Spinal cord (tissue), 10 donors: ENCODE results near the gene SEMG2. TPM values are rescaled to one million over a fixed set of nuclear protein-coding genes. Genes with fewer than 3 reads are reported as not detected.

Experiments used
- DNase-seq, 6 donors: peaks; one replicate each; pipeline versions ENCODE4 v3.0.0 to v3.0.0-alpha.2; 2013 to 2015; ENCODE audit warnings: low spot score in 6 of 6, low read depth in 4 of 6
- H3K27ac ChIP-seq: one replicate; pipeline ENCODE4 v1.5.1; 2013; ENCODE audit warnings: low read depth, low read length, control low read depth
- H3K27me3 ChIP-seq: one replicate; pipeline ENCODE4 v1.6.1; 2013; ENCODE audit warnings: low read length; ENCODE audit not compliant: control insufficient read depth, insufficient read depth
- H3K36me3 ChIP-seq: one replicate; pipeline ENCODE4 v1.6.1; 2013; ENCODE audit warnings: low read length; ENCODE audit not compliant: control insufficient read depth, insufficient read depth
- H3K4me1 ChIP-seq: one replicate; pipeline ENCODE4 v1.6.1; 2013; ENCODE audit warnings: low read length; ENCODE audit not compliant: control insufficient read depth, insufficient read depth
- H3K4me3 ChIP-seq: one replicate; pipeline ENCODE4 v1.5.1; 2013; ENCODE audit warnings: low read depth, low read length, control low read depth
- H3K9me3 ChIP-seq: one replicate; pipeline ENCODE4 v1.6.1; 2013; ENCODE audit warnings: low read length; ENCODE audit not compliant: control insufficient read depth, insufficient read depth
- WGBS: methylation state at CpG from one replicate; pipeline ENCODE4 v1.1.5; 2013; ENCODE audit warnings: missing lambda C conversion rate; ENCODE audit not compliant: insufficient coverage; 5-methylcytosine and 5-hydroxymethylcytosine counted together
- polyA plus RNA-seq, 2 donors: library from polyadenylated mRNA; unstranded; fragments of 120-200 nt; gene quantifications; one replicate each; pipeline ENCODE4 v1.2.1, GENCODE V29; 2013; ENCODE audit not compliant: insufficient read length in 2 of 2
- total RNA-seq, 2 donors: library from RNA; depleted of rRNA in 1 of 2; stranded (reverse); fragments of 120-200 nt in 1 of 2; fragments of >200 nt in 1 of 2; gene quantifications; one replicate each; pipeline versions ENCODE4 v1.2.3 to v1.2.4, GENCODE V29; 2013 to 2014
- donor health status: healthy.

Gene SEMG2
- total and polyA plus RNA-seq, 4 donors = not detected

- H3K27me3 ChIP-seq = no peaks in the 10 kb centered on the region
- no peak overlapping the region for H3K27ac ChIP-seq
- H3K36me3 ChIP-seq = no peaks in the 10 kb centered on the region
- DNase-seq = no peak
- no peaks in the 10 kb centered on the region for H3K4me1 ChIP-seq
- WGBS = 88% methylated on average over 2 of the region's 3 CpGs
- no peaks in the 10 kb centered on the region for H3K9me3 ChIP-seq
- H3K4me3 ChIP-seq = no peak overlapping the region
Observed at GRCh38 chr20:45189067-45189609, 32.0 kb upstream of the SEMG2 start.

DNA sequence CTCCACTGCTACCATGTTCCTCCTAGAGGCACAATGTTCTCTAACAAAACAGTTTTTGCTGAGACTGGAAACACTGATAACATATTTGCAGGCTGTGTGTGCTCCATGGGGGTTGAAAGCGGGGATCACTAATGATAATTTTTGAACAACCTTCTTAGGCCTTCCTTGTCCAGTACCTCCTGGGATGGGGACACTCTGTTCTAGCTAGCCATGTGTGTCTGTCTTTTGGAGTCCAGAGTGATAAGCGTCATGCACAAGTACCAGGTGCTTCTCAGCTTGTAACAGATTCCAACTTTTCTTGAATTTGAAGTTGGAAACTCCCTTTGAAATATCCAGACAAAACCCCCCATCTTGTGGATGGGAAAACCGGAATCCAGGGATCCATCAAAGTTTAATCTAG is 31.3 kb upstream of the SEMG2 start:
- DNase-seq = no peak
- no CpG with 5 or more reads among the region's 3 CpGs for WGBS
- Histone ChIP-seq H3K27ac (no peak overlapping the region), H3K4me3 (no peak overlapping the region), H3K36me3 (no peaks in the 10 kb centered on the region), H3K9me3 (no peaks in the 10 kb centered on the region), H3K27me3 (no peaks in the 10 kb centered on the region), H3K4me1 (no peaks in the 10 kb centered on the region)

DNA sequence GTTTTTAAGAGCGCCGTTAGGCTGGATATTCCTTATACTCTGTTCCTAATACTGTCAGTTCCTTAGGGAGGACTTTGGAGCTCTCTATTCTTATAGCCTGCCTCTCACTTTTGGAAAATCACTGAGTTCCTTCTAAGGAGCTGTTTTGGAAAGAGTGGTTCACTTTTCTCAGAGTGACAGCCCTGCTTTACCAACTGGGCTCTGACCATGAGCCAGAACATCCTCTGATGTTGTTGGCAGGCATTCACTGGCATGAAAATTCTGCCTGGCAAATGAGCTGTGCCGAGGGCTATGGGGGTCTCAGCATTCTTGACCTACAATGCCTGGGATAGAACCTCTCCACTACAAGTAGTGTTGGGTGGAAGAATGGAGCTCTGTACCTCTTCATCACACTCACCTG is 29.2 kb upstream of the SEMG2 start:
- Histone ChIP-seq H3K9me3 (no peaks in the 10 kb centered on the region), H3K27me3 (no peaks in the 10 kb centered on the region), H3K4me3 (no peak overlapping the region), H3K27ac (no peak overlapping the region), H3K36me3 (no peaks in the 10 kb centered on the region), H3K4me1 (no peaks in the 10 kb centered on the region)
- WGBS = 100% methylated on average over 2 of the region's 3 CpGs
- no peak for DNase-seq

DNA sequence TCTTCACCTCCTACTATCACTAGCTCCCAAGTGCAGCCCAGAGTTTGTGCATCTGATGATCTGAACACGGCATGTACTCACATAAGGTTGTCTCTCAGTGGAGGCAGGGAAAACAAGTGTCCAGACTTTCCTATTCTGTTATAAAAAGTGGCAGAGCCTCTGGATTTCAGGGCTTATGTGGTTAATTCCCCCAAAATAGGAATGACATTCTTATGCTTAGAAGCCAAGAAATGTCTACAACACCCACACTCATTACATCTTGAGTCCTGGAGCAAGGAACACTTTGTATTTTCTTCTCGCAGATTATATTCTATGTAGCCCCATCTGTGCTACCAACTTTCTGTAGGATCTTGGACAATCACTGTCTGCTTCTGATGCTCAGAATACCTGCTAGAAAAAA is 27.8 kb upstream of the SEMG2 start:
- Histone ChIP-seq H3K27me3 (no peaks in the 10 kb centered on the region), H3K36me3 (no peaks in the 10 kb centered on the region), H3K27ac (no peak overlapping the region), H3K4me3 (no peak overlapping the region), H3K9me3 (no peaks in the 10 kb centered on the region), H3K4me1 (no peaks in the 10 kb centered on the region)
- no peak for DNase-seq
- WGBS = 100% methylated on average over 1 of the region's 2 CpGs

DNA sequence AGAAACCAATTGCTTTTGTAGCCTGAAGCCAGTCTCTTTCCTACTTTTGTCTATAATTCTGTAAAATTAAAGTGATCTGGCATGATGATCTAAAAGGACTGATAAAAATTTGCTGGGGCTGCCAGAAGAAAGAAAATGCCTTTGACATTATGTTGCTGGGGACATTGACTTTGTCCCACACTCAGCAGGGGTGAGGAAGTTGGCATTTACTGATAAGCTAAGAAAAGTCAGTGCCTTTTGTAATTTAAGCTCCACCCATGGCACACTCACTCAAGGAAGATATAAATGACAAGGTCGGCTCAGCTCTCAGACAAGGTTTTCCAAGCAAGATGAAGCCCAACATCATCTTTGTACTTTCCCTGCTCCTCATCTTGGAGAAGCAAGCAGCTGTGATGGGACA is 14.4 kb upstream of the SEMG2 start, which contains the start of gene SEMG1:
Gene SEMG1 (plus strand): TSS at position 309 of the 400 bp plus-strand sequence. CDS start 21 bp downstream, at position 330.
- Histone ChIP-seq H3K9me3 (no peaks in the 10 kb centered on the region), H3K4me3 (no peak within 1 kb of the TSS), H3K4me1 (no peaks in the 10 kb centered on the region), H3K27me3 (no peaks in the 10 kb centered on the region), H3K27ac (no peak within 1 kb of the TSS), H3K36me3 (no peaks in the 10 kb centered on the region)
- no CpG with 5 or more reads among the region's 1 CpG for WGBS
- DNase-seq = no peak

- H3K27ac ChIP-seq = no peak overlapping the region
- H3K36me3 ChIP-seq = no peaks in the 10 kb centered on the region
- DNase-seq = no peak
- WGBS = no CpG with 5 or more reads among the region's 1 CpG
- H3K4me3 ChIP-seq = no peak overlapping the region
- no peaks in the 10 kb centered on the region for H3K27me3 ChIP-seq
- H3K4me1 ChIP-seq = no peaks in the 10 kb centered on the region
- H3K9me3 ChIP-seq = no peaks in the 10 kb centered on the region
Observed at GRCh38 chr20:45209924-45210323, 11.2 kb upstream of the SEMG2 start.

GRCh38 chr20:45211569-45212474 is 9.4 kb upstream of the SEMG2 start:
- Histone ChIP-seq H3K4me3 (no peak overlapping the region), H3K9me3 (no peaks in the 10 kb centered on the region), H3K36me3 (no peaks in the 10 kb centered on the region), H3K4me1 (no peaks in the 10 kb centered on the region), H3K27ac (no peak overlapping the region), H3K27me3 (no peaks in the 10 kb centered on the region)
- DNase-seq = no peak

GRCh38 chr20:45212836-45213235 is 8.3 kb upstream of the SEMG2 start:
- WGBS = no CpG with 5 or more reads among the region's 3 CpGs
- Histone ChIP-seq H3K4me3 (no peak overlapping the region), H3K9me3 (no peaks in the 10 kb centered on the region), H3K36me3 (no peaks in the 10 kb centered on the region), H3K27me3 (no peaks in the 10 kb centered on the region), H3K27ac (no peak overlapping the region), H3K4me1 (no peaks in the 10 kb centered on the region)
- peak in 1 of 6 donors; percentile 35 for DNase-seq

DNA sequence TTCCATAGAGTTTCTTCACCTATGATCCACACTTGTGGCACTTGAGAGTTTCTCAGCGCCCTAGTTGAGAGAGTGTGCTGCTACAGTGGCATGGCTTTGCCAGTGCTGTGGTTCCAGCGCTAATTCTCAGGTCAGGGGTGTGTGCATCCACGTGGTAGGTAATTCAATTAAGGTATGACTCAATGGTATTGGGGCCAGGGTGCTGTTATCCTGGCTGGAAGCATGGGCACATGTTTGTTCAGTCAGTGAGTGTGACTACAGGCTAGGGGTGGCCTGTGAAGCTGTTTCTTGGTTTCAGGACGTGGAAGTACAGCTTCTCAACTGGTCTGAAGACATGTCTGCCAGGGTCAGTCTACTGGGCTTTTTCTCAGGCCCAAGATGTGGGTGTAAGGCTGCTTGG is 3.0 kb upstream of the SEMG2 start:
- Histone ChIP-seq H3K27ac (no peak overlapping the region), H3K9me3 (no peaks in the 10 kb centered on the region), H3K27me3 (no peaks in the 10 kb centered on the region), H3K4me3 (no peak overlapping the region), H3K36me3 (no peaks in the 10 kb centered on the region), H3K4me1 (no peaks in the 10 kb centered on the region)
- no peak for DNase-seq
- WGBS = 87% methylated on average over 4 of the region's 4 CpGs

DNA sequence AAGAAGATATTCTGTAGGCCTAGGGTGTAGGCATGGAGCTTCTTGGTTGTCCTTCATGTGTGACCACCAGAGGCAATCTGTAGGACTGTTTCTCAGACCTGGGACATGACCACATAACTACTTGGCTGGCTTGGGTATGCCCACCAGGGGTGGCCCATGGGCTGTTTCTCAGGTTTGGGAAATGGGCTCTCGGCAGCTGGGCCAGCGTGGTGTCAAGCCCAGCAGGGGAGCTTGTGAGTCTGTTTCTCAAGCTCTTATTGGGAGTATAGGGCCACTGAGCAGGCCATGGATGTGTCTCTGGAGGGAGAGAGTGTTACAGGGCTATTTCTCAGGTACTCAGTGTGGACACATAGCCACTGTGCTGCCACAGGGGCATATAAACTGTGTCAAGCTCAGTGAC is 2.5 kb upstream of the SEMG2 start:
- no peak overlapping the region for H3K27ac ChIP-seq
- H3K9me3 ChIP-seq = no peaks in the 10 kb centered on the region
- 88% methylated on average over 2 of the region's 2 CpGs for WGBS
- DNase-seq = no peak
- H3K4me1 ChIP-seq = no peaks in the 10 kb centered on the region
- no peaks in the 10 kb centered on the region for H3K36me3 ChIP-seq
- no peak overlapping the region for H3K4me3 ChIP-seq
- no peaks in the 10 kb centered on the region for H3K27me3 ChIP-seq
